CD4-positive, alpha-beta T cell treated with Interleukin-2 at 100 ng/mL for 4 hours (primary cell): ENCODE results near the gene ADH6.
"Not testable (repeated sequence)": the region's sequence is repeated elsewhere in the genome, so short reads cannot be mapped to it uniquely, and the experiment has no call there.

Source experiments
- DNase-seq: peaks from one replicate; pipeline ENCODE4 v3.0.0-alpha.2; 2020; ENCODE audit warnings: low spot score

The ADH6 gene

DNA sequence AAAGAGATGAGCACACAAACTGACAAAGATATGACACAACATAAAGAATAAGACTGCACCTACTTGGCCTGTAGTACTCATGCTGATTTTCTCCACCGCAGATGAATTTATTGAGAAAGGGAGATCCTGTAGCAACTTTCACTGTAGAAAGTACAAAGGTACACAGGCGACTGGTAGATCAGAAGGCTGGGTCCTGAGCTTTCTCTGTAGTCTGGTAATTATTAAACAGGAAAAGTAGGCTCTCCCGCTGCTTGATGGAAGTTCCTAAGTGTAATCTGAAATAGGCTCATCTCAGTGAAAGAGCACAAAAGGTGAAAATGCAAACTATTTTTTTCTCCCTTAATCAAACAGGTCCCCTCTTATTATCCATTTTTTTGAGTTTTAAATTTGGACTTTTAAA, at the start of gene ADH6:
TSS of gene ADH6 (minus strand) at position 175 of the 400 bp plus-strand sequence. CDS start at position 81, 94 bp downstream.
- DNase-seq: no peak

DNA sequence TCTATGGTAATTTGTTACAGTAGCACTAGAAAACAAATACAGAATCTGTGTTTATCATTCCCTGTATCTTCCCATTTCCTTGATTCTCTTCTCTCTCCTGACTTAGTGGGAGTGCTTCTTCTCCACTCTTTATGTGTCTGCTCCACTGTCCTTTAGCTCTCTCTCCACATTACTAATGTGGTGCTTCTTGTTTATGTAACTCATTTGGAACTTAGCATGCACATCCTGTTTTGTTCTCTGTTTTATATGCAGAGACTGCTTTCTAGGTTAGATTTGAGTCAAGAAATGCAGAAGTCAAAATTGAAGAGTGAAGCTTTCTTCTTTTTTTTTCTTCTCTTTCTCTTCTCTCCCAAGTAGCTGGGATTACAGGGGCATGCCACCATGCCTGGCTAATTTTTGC, 45.9 kb upstream of the ADH6 start:
- no peak for DNase-seq

DNA sequence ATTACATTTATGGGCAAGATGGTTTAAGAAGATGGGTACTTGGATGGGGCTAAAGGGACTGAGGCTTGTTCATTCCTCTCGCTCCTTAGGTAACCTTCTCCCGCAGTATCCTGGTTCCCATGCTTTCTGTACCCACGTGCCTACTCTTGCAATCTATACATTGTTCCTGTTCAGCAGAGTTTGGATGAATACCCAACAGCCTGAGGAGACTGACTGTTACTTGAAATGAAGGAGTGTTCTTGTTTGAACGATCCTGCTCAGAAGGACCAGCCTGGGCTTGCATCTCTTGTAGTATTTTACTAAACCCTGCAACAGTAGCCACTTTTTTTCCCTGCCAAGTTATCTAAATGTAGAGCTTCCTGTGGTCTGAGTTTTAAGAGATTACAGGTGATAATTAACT, 33.7 kb upstream of the ADH6 start:
- DNase-seq: no peak

DNA sequence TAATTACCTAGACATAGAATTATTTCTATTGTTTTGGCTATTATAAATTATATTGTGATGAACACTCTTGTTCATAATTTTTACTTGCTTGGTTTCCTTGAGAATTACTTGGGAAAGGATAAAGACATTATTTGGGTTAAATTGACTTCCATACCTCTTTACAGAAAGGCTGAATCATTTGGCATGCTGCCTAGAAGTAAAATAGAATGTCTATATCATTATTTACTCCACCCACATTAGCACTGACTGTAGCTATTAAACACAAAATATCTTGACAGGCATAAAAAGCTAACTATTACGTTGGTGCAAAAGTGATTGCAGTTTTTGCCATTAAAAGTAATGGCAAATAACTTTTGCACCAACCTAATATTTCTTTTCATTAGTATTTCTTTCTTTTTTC, 29.7 kb upstream of the ADH6 start:
- DNase-seq: no peak

DNA sequence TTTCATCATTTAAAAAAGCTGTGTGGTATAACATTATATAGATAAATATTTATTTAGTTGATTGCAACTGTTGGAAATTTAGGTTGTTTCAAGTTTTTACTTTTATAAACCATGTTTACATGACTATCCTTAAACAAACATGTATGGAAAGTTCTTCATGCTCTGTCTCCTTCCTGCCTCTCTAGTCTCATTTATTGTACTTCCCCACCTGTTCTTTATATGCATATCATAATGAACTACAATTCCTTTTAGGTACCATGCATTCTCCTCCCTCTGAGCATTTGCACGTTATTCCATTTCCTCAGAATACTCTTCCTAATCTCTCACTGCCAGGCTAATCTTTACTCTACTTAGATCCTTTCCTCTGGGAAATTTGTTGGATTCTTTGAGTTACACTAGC, 16.9 kb upstream of the ADH6 start:
- no peak for DNase-seq

DNA sequence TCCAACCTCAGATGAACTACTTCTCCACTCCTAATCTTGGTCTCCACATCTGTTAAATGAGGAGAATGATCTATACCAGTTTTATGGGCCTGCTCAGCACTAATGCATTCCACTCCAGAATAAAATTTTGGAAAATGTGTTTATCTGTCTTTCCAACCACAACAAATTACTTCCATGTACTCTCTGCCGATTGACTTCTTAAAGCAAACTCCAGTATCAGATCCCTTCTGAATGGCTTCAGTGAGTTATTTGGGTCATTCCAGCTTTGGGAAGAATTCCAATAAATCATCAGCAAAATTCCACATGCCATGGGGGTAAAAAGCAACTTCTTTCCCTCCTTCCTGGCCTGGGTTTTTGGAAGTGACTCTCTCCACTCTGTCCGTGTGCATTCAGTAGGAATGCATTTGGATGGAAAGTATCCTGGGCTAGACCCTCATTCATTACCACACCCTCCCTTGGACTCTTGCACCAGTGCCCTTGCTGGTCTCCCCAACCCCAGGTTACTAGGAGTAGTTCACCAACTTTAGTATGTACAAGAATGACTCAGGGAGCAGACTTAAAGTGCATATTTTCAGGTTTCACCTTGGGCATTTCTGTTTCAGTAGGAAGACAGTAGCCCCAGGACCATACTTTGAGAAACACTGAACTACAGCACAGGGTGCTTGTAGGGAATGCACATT, 15.4 kb upstream of the ADH6 start:
- no peak for DNase-seq

DNA sequence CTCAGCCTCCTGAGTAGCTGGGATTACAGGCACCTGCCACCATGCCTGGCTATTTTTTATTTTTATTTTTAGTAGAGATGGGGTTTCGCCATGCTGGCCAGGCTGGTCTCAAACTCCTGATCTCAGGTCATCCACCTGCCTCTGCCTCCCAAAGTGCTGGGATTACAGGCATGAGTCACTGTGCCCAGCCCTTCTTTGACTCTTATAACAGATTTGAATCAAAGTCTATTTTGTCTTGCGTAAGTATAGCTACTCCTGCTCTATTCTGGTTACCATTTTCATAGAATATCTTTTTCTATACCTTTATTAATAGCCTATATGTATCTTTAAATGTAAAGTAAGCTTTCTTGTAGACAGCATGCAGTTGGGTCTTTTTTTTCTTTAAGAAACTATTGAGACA, 14.4 kb upstream of the ADH6 start:
- not testable (repeated sequence) for DNase-seq

DNA sequence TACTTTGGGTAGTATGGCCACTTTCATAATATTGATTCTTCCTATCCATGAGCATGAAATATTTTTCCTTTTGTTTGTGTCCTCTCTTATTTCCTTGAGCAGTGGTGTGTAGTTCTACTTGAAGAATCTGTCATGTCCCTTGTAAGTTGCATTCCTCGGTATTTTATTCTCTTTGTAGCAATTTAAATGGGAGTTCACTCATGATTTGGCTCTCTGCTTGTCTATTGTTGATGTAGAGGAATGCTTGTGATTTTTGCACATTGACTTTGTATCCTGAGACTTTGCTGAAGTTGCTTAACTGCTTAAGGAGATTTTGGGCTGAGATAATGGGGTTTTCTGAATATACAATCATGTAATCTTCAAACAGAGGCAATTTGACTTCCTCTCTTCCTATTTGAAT, 9.7 kb upstream of the ADH6 start:
- not testable (repeated sequence) for DNase-seq

DNA sequence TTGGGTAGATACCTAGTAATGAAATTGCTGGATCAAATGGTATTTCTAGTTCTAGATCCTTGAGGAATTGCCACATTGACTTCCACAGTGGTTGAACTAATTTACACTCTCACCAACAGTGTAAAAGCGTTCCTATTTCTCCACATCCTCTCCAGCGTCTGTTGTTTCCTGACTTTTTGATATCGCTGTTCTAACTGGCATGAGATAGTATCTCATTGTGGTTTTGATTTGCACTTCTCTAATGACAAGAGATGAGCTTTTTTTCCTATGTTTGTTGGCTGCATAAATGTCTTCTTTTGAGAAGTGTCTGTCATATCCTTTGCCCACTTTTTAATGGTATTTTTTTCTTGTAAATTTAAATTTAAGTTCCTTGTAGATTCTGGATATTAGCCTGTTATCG, 8.6 kb upstream of the ADH6 start:
- not testable (repeated sequence) for DNase-seq

DNA sequence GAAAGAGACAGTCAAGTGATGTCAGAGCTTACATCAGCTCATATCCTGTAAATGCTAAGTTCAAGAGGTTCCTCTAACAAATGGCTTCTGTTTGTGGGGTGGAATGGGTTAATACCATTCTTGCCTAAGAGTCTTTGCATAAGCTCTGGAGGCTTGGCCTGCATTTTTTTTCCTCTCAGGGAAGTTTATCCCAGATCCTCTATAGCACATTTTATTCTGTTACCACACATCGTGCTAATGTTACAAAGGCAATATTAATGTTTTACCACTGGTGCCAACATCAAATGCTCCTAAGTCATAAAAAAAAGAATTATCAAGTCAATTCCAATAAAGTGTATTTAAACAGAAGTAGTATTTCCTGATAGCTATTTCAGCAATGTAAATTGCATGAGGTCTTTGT, 2.9 kb upstream of the ADH6 start:
- no peak for DNase-seq

DNA sequence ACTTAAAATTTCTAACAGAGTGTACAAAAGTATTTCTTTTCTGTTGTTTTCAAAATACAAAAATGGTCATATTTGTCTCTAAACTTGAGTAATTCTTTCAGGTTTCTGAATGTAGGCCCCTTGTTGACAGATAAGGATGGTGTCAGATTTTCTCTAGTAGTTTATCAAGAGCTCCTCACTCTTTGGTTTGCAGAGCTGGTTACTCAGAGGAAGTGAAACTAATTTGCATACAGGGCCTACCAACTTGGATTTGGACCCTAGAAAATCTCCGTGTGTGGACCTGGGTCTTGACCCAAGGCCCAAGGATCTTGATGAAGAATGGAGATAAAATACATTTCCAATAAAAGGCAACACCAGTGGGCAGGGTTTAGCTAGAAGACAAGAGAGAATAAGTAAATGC, 433 bp upstream of the ADH6 start:
- DNase-seq: no peak

DNA sequence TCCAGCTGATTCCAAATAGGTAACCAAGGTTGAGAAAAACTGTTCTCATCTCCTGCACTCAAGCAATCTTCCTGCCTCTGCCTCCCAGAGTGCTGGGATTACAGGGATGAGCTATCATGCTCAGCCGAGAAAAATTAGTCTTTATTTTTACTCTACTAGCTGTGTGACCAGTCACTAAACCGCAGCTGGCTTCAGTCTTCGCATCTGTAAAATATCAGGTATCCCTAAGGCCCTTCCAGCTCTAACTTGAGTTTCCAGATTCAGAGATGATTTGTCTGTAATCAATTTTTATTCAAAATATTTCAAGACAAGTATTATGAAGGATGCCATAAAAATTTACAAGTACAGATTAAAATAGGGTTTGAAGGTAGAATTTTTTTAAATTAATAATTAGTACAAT, 3.5 kb downstream of the ADH6 start:
- no peak for DNase-seq

DNA sequence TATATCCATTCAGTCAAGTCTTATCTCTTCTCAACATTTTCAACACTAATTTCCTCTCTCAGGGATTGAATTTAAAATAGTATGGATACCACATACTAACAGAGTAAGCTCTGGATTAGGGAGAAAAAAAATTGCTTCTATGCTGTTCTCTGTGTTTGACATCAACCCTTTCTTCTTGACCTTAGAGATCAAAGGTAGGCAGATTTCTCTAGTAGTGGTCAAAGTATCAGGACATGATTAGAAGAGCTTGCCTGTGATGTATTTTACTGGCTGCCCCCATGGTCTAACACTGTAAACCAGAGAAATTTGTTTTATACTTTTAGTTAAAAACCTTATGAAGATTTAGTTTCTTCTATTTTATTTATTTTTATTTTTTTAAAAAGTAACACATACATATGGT, 8.3 kb downstream of the ADH6 start:
- no peak for DNase-seq

DNA sequence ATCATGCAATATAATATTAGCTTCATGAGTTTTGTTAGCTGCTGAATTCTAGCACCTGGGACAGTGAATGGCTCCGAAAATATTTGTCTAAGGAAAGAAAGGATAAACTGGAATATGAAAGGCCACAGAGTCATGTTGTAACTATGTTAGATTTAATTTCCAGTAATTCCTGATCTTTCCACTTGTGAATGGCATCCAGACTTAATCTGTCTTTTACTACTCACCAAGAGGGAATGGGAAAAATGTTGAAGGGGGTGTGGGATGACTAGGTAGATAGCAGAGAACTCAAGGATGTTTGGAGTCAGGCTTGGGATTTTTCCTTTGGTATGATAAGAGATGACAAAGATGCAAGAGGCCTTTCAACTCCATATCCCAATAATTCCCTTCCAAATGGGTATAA, 9.4 kb downstream of the ADH6 start:
- DNase-seq: no peak

DNA sequence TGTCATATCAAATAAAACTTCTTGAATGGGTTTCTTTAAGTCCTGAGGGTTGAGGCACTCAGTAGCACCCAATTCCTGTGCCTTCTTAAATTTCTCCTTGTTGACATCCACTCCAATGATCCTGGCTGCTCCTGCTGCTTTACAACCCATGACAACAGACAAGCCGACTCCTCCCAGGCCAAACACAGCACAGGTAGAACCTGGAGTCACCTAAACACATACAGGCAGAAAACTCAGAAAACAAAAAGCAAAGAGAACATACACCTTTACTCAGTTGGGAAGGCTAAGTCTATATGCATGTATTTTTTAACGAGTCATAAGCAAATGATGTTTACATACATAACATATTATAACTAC, 10.3 kb downstream of the ADH6 start:
- DNase-seq: no peak

DNA sequence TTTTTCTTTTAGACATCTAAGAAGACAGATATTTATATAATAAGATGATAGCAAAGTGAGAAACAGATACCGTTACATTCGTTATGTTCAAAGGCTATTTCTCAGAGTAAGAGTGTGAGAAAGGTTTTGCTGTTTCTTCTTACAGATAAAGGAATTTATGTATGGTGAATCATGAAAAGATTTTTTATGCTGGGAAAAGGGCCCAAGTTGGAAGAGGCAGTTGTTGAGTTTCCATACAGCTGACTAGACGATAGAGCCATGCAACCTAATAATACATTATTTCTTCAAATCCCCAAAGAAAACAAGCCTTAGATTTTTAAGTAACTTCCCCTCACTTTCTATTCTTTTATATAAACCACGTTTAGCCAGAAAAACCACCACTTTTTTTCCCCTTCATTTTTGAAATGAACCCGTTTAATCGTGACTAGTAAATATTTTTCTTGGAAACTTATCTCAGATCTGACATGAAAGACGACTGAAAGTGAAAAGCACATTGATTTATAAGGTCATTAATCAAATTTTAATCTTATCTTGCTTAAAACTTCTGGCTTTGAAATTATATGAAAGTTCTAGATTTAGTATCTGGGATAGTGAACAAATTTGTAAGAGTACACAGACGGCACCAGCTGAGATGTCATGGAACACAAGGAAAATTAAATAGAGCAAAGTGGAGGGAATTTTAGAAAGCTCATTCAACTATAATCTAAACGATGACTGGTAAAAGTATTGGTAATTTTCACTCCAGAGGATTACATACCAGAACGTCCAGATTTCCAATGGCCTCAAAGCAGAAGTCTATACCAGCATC, 10.9 kb downstream of the ADH6 start:
- no peak for DNase-seq

DNA sequence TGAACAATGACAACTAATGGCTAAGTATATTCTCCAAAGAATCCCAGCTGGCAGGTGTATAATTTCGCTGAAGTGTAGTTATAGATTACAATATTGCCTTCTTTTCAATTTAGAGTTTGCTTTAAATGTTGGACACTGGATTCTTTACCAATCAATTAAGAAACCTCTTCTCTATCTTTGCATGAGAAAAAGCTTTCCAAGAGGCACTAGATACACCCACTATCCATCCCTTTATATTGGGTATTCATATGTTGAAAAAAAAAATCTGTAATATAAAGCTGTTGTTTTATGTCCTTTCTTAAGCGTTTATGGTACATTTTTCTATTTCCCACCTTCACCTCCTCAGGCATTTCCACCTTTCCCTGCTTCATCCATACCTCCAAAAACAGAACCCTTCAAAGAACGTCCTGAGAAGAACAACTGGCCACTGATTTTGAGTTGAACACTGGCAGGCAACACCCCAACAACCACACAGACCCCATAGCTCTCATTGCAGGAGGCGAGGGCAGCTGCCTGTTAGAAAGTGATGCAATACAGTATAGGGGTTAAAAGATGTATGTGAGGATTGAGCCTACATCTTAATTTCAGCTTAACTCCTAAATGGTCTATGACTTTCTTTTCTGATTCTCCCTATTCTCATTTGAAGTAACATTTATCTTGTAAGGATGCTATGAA, 11.8 kb downstream of the ADH6 start:
- no peak for DNase-seq

DNA sequence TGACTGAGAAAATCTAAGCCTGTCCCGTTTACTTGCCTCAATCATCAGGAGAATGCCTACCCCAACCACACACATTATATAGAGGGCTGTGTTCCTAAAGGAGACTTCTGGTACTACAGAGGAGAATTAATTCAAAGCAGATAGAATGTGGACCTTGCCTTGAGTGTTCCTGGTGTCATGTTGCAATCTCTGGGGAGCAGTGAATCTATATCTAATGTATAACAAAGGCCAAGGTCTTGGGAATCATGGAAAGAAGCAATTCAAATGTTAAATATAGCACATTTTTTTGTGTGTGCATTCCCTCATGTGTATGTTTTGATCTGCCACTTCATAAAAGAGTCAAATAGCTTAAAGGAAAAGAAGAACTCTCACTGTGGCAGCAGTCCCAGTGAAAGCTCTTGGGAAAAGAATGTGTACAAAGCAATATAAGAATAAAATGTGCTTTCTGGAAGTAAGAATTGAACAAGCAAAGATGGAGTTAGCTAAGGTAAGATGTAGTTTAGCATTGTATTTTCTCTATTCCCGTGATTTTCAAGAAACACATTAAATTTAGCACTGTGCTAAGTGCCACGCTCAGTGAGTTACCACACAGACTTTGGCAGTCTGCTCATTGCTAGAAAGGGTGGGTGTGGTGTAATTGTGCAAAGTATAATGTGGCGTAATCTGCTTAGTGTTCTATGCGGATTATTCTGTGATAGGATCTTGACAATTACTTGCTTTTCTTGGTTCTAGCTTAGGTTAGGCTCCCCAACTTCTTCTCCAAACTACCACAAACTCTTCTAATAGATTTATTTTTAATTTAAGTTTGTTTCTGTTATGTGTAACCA, 13.7 kb downstream of the ADH6 start:
- DNase-seq: no peak

DNA sequence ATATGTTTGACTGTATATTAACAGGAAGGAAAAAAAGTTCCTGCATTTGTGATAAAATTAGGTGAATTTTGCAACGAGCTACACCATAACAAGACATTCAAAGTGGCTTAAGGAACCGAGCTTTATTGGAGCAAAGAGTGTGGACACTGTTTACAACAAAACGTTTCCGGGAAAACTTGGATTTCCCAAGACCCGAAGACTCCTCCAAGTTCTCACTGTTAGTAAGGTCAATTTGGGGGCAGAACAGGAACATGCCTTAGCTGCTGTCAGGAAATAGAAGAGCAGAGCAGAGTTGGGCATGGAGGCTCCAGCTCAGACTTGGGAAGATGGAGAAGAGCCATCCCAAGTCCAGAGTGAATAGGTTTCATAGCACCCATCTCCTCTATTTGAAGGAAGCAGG, 16.5 kb downstream of the ADH6 start:
- DNase-seq: no peak

DNA sequence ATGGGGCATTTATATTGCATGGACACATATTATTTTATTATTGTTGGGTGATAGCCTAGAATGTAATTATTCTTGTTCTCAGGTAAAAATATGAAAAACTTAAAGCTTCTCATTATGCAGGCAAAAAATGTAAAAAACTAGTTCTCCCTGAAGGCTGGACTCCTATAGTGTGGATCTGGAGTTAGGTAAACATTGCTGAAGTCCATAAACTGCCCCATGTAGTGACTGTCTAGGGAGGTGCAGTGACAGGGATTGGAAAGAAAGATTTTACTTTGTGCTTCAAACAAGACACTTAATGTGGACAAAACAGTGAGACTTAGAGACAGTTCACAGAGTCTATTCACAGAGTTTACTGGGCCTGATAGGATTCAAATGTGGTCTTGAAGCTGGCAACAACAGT, 17.0 kb downstream of the ADH6 start:
- no peak for DNase-seq

DNA sequence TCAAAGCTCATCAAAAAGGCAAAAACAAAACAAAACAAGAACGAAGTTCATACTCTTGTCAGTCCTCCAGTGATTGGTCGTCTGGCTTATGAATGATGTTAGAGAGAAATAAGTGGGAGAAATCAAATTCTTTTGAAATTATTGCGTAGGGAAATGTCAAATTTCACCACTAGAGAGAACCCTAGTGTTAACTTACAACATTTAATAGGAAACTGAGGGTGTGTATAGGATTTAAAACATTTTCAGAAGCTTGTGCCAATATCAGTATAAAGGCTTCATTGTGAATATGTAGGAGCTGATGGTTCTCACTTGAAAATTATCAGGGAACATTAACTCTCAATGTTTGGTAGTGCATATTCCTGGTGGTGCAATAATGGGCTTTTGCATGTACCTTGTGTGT, 17.4 kb downstream of the ADH6 start:
- DNase-seq: no peak

DNA sequence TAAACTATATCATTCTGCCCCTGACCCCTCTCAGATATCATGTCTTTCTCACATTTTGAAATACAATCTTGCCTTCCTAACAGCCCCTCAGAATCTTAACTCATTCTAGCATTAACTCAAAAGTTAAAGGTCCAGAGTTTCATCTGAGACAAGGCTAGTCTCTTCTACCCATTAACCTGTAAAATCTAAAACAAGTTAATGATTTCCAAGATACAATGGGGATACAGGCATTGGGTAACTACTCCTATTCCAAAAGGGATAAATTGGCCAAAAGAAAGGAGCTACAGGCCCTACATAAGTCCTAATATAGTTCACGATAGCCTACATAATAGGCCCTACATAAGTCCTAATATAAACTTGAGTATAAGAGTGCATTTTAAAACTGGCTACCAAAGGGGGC, 18.9 kb downstream of the ADH6 start:
- DNase-seq: no peak
